GM18909 (cell line): ENCODE data around the gene PPP4R3B.

Source experiments
- ATAC-seq: cut with Tn5 transposase; IDR thresholded peaks from one replicate; pipeline ENCODE4 v1.9.1; 2021; ENCODE audit warnings: mild to moderate bottlenecking; ENCODE audit not compliant: unreplicated experiment, poor library complexity

Gene PPP4R3B

DNA sequence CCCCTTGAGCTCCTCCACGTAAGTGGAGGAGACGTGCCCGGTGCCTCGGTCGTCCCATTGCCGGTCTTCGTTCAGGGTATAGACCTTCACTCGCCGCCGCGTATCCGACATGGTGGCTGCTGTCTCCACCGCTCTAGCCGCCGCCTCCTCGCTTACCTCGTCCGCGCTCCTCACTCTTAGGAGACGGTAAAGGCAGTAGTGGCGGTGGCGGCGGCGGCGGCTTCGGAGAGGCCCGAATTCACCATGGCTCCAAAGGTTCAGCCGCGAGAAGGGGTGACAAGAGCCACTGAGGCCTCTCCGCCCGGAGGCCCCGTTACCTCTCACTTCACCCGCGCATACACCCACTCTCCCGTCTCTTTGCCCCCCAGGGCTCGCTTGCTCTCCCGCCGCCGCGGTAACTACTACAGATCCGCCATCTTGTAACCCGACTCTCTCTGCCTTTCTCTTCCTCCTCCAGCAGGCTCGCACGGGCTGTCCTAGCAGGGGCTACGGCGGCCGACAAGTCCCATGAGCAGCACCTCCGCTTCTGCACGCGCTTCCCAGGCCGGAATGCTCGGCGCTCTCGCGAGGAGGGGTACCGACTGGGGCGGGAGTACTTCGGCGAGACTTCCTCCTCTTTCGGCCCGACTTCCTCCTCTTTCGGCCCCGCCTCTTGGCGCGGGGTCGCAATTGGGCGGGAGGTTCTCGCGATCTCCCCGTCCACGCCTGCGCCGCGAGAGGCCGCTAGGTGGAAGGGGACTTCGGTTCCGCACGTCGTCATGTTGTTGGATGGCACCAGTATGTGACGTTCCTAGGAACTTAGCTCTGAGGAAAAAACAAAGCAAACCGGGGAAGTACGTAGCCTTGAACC, at the start of gene PPP4R3B:
Gene PPP4R3B, minus strand, starts transcription at position 448 of the 850 bp plus-strand sequence. Its CDS starts 337 bp downstream, at position 111.
- ATAC-seq = peak; percentile 87

GRCh38 chr2:55653255-55653654, 35.8 kb upstream of the PPP4R3B start:
- no peak for ATAC-seq

- no peak for ATAC-seq
These were observed 31.8 kb upstream of the PPP4R3B start for GRCh38 chr2:55649211-55649610.

- ATAC-seq = no peak
These were observed 19.4 kb upstream of the PPP4R3B start for GRCh38 chr2:55636831-55637230.

DNA sequence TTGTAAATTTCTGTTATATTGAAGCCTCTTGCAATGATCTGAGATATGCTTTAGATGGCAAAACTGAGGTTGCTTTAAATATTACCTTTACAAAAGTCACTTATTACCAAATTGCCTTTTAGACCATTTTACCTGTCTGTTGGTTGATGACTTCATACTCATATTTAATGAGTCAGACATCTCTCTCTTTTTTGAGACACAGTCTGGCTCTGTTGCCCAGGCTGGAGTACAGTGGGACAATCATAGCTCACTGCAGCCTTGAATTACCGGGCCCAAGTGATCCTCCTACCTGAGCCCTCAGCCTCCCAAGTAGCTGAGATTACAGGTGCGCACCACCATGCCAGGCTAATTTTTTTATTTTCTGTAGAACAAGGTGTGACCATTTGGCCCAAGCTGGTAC, 11.5 kb upstream of the PPP4R3B start:
- ATAC-seq = no peak

- ATAC-seq = no peak
These were observed 10.5 kb upstream of the PPP4R3B start for GRCh38 chr2:55627915-55628314.

DNA sequence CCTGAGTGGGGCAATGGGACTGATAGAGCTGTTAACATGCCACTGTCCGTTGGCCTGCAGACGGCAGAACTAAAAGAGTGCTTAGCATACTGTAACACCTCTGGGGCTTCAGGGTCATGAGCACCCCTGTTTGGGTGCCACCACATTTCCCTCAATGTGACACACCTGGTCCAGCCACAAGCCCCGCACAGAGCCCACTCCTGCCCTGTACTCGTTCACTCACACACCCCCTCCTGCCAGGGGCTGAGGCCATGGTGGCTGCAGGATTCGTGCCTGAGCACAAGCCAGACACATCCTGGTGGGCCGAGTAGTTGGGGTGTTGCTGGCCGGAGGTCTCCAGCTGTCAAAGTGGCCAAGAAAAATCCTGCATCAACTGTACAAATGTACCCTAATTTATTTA, 4.4 kb upstream of the PPP4R3B start:
- ATAC-seq = no peak

DNA sequence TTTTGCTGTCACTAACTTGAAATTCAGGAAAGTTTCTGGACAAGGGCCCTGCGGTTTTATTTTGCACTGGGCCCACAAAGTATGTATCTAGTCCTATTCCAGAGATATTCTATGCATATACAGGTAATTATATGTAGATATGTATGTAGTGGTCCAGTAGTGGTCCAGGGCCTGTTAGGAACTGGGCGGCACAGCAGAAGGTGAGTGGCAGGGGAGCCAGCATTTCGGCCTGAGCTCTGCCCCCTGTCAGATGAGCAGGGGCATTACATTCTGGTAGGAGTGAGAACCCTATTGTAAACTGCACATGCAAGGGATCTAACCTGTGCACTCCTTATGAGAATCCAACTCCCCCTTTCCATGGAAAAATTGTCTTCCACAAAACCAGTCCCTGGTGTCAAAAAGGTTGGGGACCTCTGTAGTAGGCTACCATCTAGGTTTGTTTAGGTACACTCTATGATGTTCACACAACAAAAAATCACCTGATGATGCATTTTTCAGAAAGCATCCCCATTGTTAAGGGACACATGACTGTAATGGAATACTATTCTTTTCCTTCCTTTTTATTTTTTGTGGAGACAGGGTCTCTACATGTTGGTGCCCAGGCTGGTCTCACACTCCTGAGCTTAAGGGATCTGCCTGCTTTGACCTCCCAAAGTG, 2.8 kb upstream of the PPP4R3B start:
- no peak for ATAC-seq

DNA sequence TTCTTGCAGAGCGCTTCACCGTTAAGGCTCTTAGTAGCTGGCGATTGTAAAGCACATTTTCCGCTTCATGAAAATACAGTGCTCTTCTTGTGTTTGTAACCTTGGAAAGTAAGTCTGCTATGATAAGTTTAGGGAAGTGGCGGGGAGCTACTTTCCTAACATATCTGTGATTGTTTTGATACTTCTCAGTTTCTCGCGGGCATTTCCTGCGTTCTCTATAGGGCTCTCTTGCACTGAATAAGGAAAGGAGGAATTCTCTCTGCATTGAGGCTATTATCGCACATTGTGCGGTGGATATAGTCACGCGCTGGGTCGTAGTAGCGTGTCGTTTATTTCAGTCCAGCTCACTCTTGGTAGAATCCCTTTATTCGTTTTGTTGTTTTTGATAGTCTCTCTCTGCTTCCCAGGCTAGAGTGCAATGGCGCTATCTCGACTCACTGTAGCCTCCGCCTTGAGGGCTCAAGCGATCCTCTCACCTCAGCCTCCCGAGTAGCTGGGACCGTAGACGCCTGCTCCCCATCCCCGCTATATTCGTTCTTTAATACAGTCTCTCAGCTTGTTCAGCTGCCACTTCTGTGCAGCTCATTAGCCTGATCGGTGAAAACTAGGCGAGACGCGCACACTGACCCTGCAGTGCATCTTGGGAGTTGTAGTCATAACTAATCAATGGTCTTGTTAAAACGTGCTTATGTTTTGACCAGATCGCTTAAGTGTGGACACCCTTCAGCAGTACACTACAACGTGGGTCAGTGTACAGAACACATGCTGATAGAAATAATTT, 1.0 kb upstream of the PPP4R3B start:
- peak; percentile 45 for ATAC-seq

DNA sequence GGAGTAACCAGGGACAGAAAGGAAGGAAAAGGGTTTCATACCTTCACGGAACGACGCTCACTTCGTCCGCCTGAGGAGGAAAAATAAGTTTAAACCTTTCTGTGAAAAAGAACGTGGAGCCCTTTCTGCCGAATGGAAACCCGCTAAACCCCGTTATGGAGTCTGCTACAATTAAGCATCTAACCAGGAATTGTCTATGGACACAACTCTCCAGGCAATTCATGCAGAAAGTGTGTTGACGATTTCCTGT, 528 bp upstream of the PPP4R3B start:
- no peak for ATAC-seq

- peak; percentile 22 for ATAC-seq
These were observed 759 bp downstream of the PPP4R3B start for GRCh38 chr2:55616551-55617174.

- ATAC-seq = no peak
These were observed 5.4 kb downstream of the PPP4R3B start for GRCh38 chr2:55611997-55612396.

DNA sequence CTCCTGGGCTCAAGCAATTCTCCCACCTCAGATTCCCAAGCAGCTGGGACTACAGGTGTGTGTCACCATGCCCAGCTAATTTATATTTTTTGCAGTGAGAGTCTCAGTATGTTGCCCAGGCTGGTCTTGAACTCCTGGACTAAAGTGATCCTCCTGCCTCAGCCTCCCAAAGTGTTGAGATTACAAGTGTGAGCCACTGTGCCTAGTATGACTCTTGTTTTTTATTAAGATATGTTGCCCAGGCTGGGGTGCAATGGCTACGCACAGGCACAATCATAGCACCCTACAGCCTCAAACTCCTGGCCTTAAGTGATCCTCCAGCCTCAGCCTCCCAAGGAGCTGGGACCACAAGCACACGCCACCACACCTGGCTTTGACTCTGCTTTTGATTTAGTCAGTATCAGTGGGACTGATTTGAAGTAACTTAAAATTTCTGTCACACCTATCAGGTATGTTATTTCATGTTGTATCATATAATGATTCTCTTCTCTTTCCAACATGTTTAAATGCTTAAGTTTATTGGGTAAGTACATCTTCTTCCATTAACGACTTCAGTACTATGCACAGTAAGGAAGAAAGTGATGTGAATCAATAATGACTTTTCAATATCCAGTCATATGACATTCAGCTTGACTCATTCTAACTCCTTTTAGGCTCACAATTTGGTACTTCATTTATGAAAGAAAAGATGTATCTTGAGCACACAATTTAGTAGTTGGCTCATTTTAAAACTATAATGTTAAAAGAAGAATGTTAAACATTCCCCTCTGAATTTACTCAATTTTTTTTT, 6.3 kb downstream of the PPP4R3B start:
- no peak for ATAC-seq

DNA sequence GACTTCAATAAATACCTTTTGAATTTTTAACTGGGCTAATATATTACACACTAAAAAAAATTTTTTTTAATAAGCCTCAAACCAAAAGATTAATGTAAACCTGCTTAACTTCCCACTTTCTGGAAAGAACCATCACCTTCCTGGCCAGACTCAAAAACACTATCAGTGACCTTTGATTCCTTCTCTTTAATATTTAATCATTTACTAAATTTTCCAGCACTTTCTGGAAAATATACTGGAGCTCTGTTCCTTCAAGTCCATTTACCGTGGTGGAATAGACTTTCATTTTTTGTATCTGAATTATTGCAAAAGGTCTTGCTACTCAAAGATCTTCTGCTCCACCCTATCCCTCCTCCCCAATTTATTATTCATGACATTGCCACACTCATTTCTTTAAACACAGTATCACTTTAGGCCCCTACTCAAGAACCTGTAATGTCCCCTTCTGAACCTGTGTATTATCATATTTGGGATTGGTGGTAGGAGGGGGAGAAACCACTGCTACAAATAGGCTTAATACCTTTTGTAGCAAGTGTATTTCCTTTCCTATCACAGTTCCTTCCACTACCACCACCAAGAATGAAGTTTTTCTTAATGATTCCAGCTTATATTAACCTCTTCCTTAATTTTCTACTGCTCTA, 7.4 kb downstream of the PPP4R3B start:
- no peak for ATAC-seq

GRCh38 chr2:55609193-55609794, 8.1 kb downstream of the PPP4R3B start:
- ATAC-seq = no peak

DNA sequence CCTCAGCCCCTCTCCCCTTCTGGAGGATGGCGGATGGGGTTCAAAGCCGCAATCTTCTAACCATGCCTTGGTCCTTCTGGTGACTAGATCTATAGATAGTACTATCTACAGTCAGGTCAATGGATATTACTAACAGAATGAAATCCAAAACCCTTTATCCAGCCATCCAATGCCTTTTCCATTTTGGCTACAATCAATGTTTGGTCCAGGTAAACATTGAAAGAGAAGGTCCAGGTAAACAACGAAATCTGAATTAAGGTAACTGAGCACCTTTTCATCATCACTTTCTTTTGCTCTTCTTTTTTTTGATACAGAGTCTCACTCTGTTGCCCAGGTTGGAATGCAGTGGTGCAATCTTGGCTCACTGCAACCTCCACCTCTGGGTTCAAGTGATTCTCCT, 9.7 kb downstream of the PPP4R3B start:
- no peak for ATAC-seq

GRCh38 chr2:55604027-55604565, 13.3 kb downstream of the PPP4R3B start:
- no peak for ATAC-seq

DNA sequence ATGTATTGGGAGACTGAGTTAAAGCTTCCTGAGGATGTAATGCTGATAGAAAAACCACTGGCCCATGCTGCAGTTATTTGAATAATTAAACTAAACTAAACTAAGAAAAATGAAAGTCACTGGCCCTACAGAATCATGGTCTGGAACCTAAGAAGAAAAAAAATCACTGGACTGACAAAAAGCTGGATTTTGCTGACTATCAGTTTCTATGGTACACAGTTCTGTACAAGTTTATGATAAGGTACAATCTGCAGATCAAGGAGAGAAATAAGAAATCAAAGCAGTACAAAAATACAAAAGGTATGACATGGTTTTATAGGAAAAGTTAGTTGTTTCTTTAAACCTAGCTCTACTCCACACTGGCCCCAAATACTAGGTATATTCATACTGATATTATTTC, 15.6 kb downstream of the PPP4R3B start:
- ATAC-seq = no peak
